ENCODE measurements around the gene DENND6B.

The DENND6B gene

GRCh38 chr22:50305393-50305922, 21.4 kb downstream of the DENND6B start:
- no peak for DNase-seq

- DNase-seq: peak in 31 of 51 donors; percentile 18 to 81 (median 58)
These were observed 22.1 kb downstream of the DENND6B start for GRCh38 chr22:50304528-50305392.

- DNase-seq: peak in 20 of 51 donors; percentile 21 to 60 (median 48)
These were observed 22.8 kb downstream of the DENND6B start for GRCh38 chr22:50303848-50304527.

- peak in 10 of 51 donors; percentile 14 to 63 (median 32) for DNase-seq
These were observed 23.3 kb downstream of the DENND6B start for GRCh38 chr22:50303515-50303847.

- DNase-seq: no peak
These were observed 24.2 kb downstream of the DENND6B start for GRCh38 chr22:50302564-50302963.

GRCh38 chr22:50302041-50302541, 24.7 kb downstream of the DENND6B start:
- peak in 1 of 51 donors; percentile 30 for DNase-seq

- peak in 1 of 51 donors; percentile 13 for DNase-seq
These were observed 25.2 kb downstream of the DENND6B start for GRCh38 chr22:50301581-50301991.

- DNase-seq: no peak
These were observed 26.1 kb downstream of the DENND6B start for GRCh38 chr22:50300620-50301257.

- DNase-seq: peak in 2 of 51 donors; percentile 5 to 16
These were observed 26.8 kb downstream of the DENND6B start for GRCh38 chr22:50299785-50300619.

- DNase-seq: peak in 9 of 51 donors; percentile 19 to 39 (median 25)
These were observed 27.7 kb downstream of the DENND6B start for GRCh38 chr22:50298937-50299784.

- DNase-seq: no peak
These were observed 28.6 kb downstream of the DENND6B start for GRCh38 chr22:50298266-50298637.

GRCh38 chr22:50297510-50298265, 29.1 kb downstream of the DENND6B start:
- no peak for DNase-seq

- no peak for DNase-seq
These were observed 29.9 kb downstream of the DENND6B start for GRCh38 chr22:50296658-50297490.

GRCh38 chr22:50294319-50294656, 32.5 kb downstream of the DENND6B start:
- DNase-seq: no peak

- peak in 20 of 51 donors; percentile 28 to 74 (median 50) for DNase-seq
These were observed 33.1 kb downstream of the DENND6B start for GRCh38 chr22:50293441-50294318.

- peak in 2 of 51 donors; percentile 37 to 68 for DNase-seq
These were observed 34.0 kb downstream of the DENND6B start for GRCh38 chr22:50292643-50293440.
